Esophagus muscularis mucosa (tissue), 4 donors: Measurements from ENCODE around the gene SYNJ2. TPM values are rescaled to one million over a fixed set of nuclear protein-coding genes. Genes with fewer than 3 reads are reported as not detected.

Experiments
- DNase-seq: peaks from one replicate; pipeline ENCODE4 v3.0.0-alpha.2; 2017; ENCODE audit errors: extremely low spot score
- H3K27ac ChIP-seq, 4 donors: fragments of 200-600 bp; sonication (generic); replicated peaks in 1 of 4; 1 replicate in 3 of 4; 2 replicates in 1 of 4; pipeline ENCODE4 v1.5.1; 2016 to 2019; ENCODE audit warnings: mild to moderate bottlenecking in 1 of 4
- H3K27me3 ChIP-seq, 4 donors: fragments of 200-600 bp; sonication (generic); one replicate each; pipeline versions ENCODE4 v1.5.1 to v1.6.0; 2016 to 2019
- H3K36me3 ChIP-seq, 4 donors: fragments of 200-600 bp; sonication (generic); one replicate each; pipeline ENCODE4 v1.5.1; 2016 to 2019
- H3K4me1 ChIP-seq, 4 donors: fragments of 200-600 bp; sonication (generic); one replicate each; pipeline ENCODE4 v1.5.1; 2016 to 2019
- H3K4me3 ChIP-seq, 4 donors: fragments of 200-600 bp; sonication (generic); 1 replicate in 2 of 4; 2 replicates in 2 of 4; pipeline ENCODE4 v1.5.1; 2016 to 2019; ENCODE audit warnings: mild to moderate bottlenecking in 4 of 4, moderate library complexity in 1 of 4
- H3K9me3 ChIP-seq, 4 donors: fragments of 200-600 bp; sonication (generic); 1 replicate in 3 of 4; 2 replicates in 1 of 4; pipeline ENCODE4 v1.5.1; 2016 to 2019
- CTCF ChIP-seq, 3 experiments: fragments of 200-600 bp in 2 of 3; fragments of 450-650 bp in 1 of 3; sonication (generic) in 2 of 3; IDR thresholded peaks; one replicate each; pipeline ENCODE4 v1.5.1; 2017 to 2019; ENCODE audit warnings: antibody characterized with exemption in 3 of 3, mild to moderate bottlenecking in 2 of 3, moderate library complexity in 1 of 3
- EP300 ChIP-seq: sonication (generic); formaldehyde crosslinking; IDR thresholded peaks from one replicate; pipeline ENCODE4 v1.6.1; 2017; ENCODE audit warnings: antibody characterized with exemption
- POLR2A ChIP-seq: fragments of 450-650 bp; IDR thresholded peaks from one replicate; pipeline ENCODE4 v1.6.1; 2017; ENCODE audit warnings: antibody characterized with exemption, moderate library complexity, mild to moderate bottlenecking, low read depth
- POLR2AphosphoS5 ChIP-seq, 2 donors: sonication (generic); formaldehyde crosslinking; IDR thresholded peaks; one replicate each; pipeline ENCODE4 v1.6.1; 2017; ENCODE audit warnings: antibody characterized with exemption in 2 of 2
- WGBS: methylation state at CpG from one replicate; pipeline ENCODE4 v1.1.5; 2018; 5-methylcytosine and 5-hydroxymethylcytosine counted together
- intact Hi-C: fragments of 100-400 bp; cut with DNase I; formaldehyde crosslinking; loops from one replicate; pipeline ENCODE4 v1.15.1; 2023
- small RNA-seq, 3 donors: library from RNA; depleted of rRNA; stranded (forward); fragments of <200 nt; gene quantifications; one replicate each; pipeline ENCODE3, GENCODE V24; 2016
- total RNA-seq, 4 donors: library from RNA; depleted of rRNA; stranded (reverse); fragments of >200 nt; gene quantifications; one replicate each; pipeline versions ENCODE4 v1.1.0 to v1.2.1, GENCODE V29; 2016

The SYNJ2 gene
- total RNA-seq, 4 donors from 2014 or later: 17.0 to 25.3 (median 25.1) TPM

GRCh38 chr6:158143700-158144099 lies 162.0 kb downstream of the SYNJ2 start:
- no peaks in the 10 kb centered on the region for H3K9me3 ChIP-seq
- H3K36me3 ChIP-seq: peaks cover 18 to 81% (median 37%) of the 10 kb centered on the region in 4 donors
- no peaks in the 10 kb centered on the region for H3K4me1 ChIP-seq
- DNase-seq: no peak
- no peak overlapping the region for H3K4me3 ChIP-seq
- H3K27me3 ChIP-seq: no peaks in the 10 kb centered on the region
- no peak overlapping the region for H3K27ac ChIP-seq
- intact Hi-C loops: no loop called here
- 50% methylated on average over 1 of the region's 1 CpG for WGBS
- no peak for TF ChIP-seq CTCF (IDR thresholded peaks at IDR 0.05)
- no peak for TF ChIP-seq POLR2A
- no peak for TF ChIP-seq EP300
- TF ChIP-seq POLR2AphosphoS5 (IDR thresholded peaks at IDR 0.05): no peak

Small RNAs within 50 kb of the gene (small RNA-seq; reads per million reads assigned to genes)
- gene RNU6-786P: 0 reads per million in 3 donors

Other genes starting within 250 kb of the SYNJ2 start
- 10 to 100 TPM; 78.1 to 94.7 (median 85.1) TPM for gene SNX9, start 158.6 kb upstream of the SYNJ2 start, total RNA-seq
- gene SERAC1, start 186.4 kb downstream of the SYNJ2 start, total RNA-seq: 10 to 100 TPM; 18.4 to 27.1 (median 20.5) TPM
- gene GTF2H5, start 186.5 kb downstream of the SYNJ2 start, total RNA-seq: 10 to 100 TPM in 3 of 4 donors, 1 to 10 TPM in 1; 7.8 to 12.3 (median 10.9) TPM